H1 (cell line): Measurements from ENCODE around the gene TMPRSS15. TPM values are rescaled to one million over a fixed set of nuclear protein-coding genes. Genes with fewer than 3 reads are reported as not detected.

ENCODE experiments used
- CTCF ChIA-PET: fragments of 300-600 bp; sonication (Branson Sonifier 250); formaldehyde crosslinking; loops from one replicate; lab custom pipeline; 2021; ENCODE audit not compliant: partially characterized antibody; lab: Charles Lee
- POLR2A ChIA-PET: fragments of 300-600 bp; sonication (Branson Sonifier 250); formaldehyde crosslinking; loops from one replicate; lab custom pipeline; 2021; ENCODE audit warnings: inconsistent platforms; ENCODE audit not compliant: partially characterized antibody; lab: Charles Lee
- DNase-seq, 2 experiments: peaks; one replicate each; pipeline versions ENCODE4 v3.0.0 to v3.0.0-alpha.2; 2010 to 2022; ENCODE audit warnings: low spot score in 2 of 2, low read depth in 1 of 2, mixed read lengths in 1 of 2
- FAIRE-seq: peaks from 2 replicates; lab custom pipeline; 2011; peaks lifted over from hg19 to GRCh38; lab: Jason Lieb, UNC
- H2AFZ ChIP-seq: 2 replicates; pipeline ENCODE4 v1.8.1; 2012; ENCODE audit warnings: low read length, inconsistent platforms
- H2AK5ac ChIP-seq: 2 replicates; pipeline ENCODE4 v1.6.1; 2013; ENCODE audit warnings: low read depth, low read length
- H2BK120ac ChIP-seq: replicated peaks from 2 replicates; pipeline ENCODE3; 2013; ENCODE audit warnings: low read depth, low read length, inconsistent platforms
- H2BK12ac ChIP-seq: 2 replicates; pipeline ENCODE4 v1.6.1; 2013; ENCODE audit warnings: low read depth, low read length
- H2BK15ac ChIP-seq: 2 replicates; pipeline ENCODE4 v1.6.1; 2013; ENCODE audit warnings: low read length
- H2BK20ac ChIP-seq: 2 replicates; pipeline ENCODE4 v1.6.1; 2013; ENCODE audit warnings: low read length
- H2BK5ac ChIP-seq: 2 replicates; pipeline ENCODE4 v1.6.1; 2013; ENCODE audit warnings: low read depth, low read length
- H3K14ac ChIP-seq: 2 replicates; pipeline ENCODE4 v1.6.1; 2013; ENCODE audit warnings: inconsistent platforms; ENCODE audit not compliant: insufficient read length
- H3K18ac ChIP-seq: 2 replicates; pipeline ENCODE4 v1.6.1; 2013; ENCODE audit warnings: low read length; ENCODE audit errors: extremely low read depth
- H3K23ac ChIP-seq: 2 replicates; pipeline ENCODE4 v1.6.1; 2013; ENCODE audit warnings: inconsistent platforms; ENCODE audit not compliant: insufficient read length
- H3K23me2 ChIP-seq: 2 replicates; pipeline ENCODE4 v1.6.1; 2013; ENCODE audit warnings: low read depth, low read length
- H3K27ac ChIP-seq: 2 replicates; pipeline ENCODE4 v1.6.1; 2011; ENCODE audit warnings: low read depth, low read length, inconsistent platforms
- H3K27me3 ChIP-seq, 4 experiments: replicated peaks in 1 of 4; 1 replicate in 1 of 4; 2 replicates in 3 of 4; pipeline versions ENCODE4 v1.6.1 to v1.8.1; 2011 to 2013; ENCODE audit warnings: low read length in 3 of 4, mild to moderate bottlenecking in 3 of 4, inconsistent platforms in 2 of 4, mixed read lengths in 2 of 4, moderate library complexity in 1 of 4; ENCODE audit not compliant: control insufficient read depth in 3 of 4, insufficient read depth in 3 of 4; ENCODE audit errors: extremely low read depth in 1 of 4
- H3K36me3 ChIP-seq, 4 experiments: 2 replicates each; pipeline versions ENCODE4 v1.6.1 to v1.8.1; 2011 to 2013; ENCODE audit warnings: mild to moderate bottlenecking in 4 of 4, low read length in 3 of 4, moderate library complexity in 2 of 4, control low read depth in 1 of 4, inconsistent platforms in 1 of 4; ENCODE audit not compliant: insufficient read depth in 4 of 4, control insufficient read depth in 2 of 4
- H3K4ac ChIP-seq: replicated peaks from 2 replicates; pipeline ENCODE3; 2013; ENCODE audit warnings: low read length, low read depth, mixed read lengths, inconsistent platforms; ENCODE audit not compliant: insufficient read length
- H3K4me1 ChIP-seq, 4 experiments: replicated peaks in 1 of 4; 1 replicate in 1 of 4; 2 replicates in 3 of 4; pipeline versions ENCODE4 v1.6.1 to v1.8.1; 2011 to 2013; ENCODE audit warnings: low read length in 3 of 4, inconsistent platforms in 2 of 4, mixed read lengths in 1 of 4; ENCODE audit not compliant: insufficient read depth in 4 of 4, control insufficient read depth in 3 of 4
- H3K4me2 ChIP-seq, 2 experiments: 2 replicates each; pipeline versions ENCODE4 v1.6.1 to v1.8.1; 2011 to 2013; ENCODE audit warnings: low read depth in 2 of 2, low read length in 2 of 2, control low read depth in 1 of 2, inconsistent platforms in 1 of 2, mild to moderate bottlenecking in 1 of 2; ENCODE audit not compliant: insufficient read depth in 1 of 2
- H3K4me3 ChIP-seq, 4 experiments: fragments of 200-600, 300-600 bp in 1 of 4; sonication (generic), shearing (Covaris generic), sonication (Bioruptor Twin) in 1 of 4; 2 replicates each; pipeline versions ENCODE4 v1.5.1 to v1.8.1; 2011 to 2016; ENCODE audit warnings: low read length in 4 of 4, low read depth in 3 of 4, control low read depth in 2 of 4, inconsistent platforms in 2 of 4, mild to moderate bottlenecking in 2 of 4, mixed read lengths in 1 of 4, moderate library complexity in 1 of 4; ENCODE audit not compliant: insufficient read depth in 2 of 4; ENCODE audit errors: extremely low read depth in 1 of 4
- H3K56ac ChIP-seq: replicated peaks from 2 replicates; pipeline ENCODE3; 2013; ENCODE audit warnings: low read depth, mild to moderate bottlenecking, mixed read lengths, low read length, inconsistent platforms; ENCODE audit not compliant: insufficient read length
- H3K79me1 ChIP-seq: 2 replicates; pipeline ENCODE4 v1.6.1; 2013; ENCODE audit warnings: low read depth, low read length, control low read depth
- H3K79me2 ChIP-seq, 2 experiments: 2 replicates each; pipeline versions ENCODE4 v1.6.1 to v1.8.1; 2012 to 2013; ENCODE audit warnings: low read length in 2 of 2, mild to moderate bottlenecking in 2 of 2, inconsistent platforms in 1 of 2; ENCODE audit not compliant: insufficient read depth in 2 of 2, control insufficient read depth in 1 of 2
- H3K9ac ChIP-seq, 4 experiments: replicated peaks in 1 of 4; 1 replicate in 1 of 4; 2 replicates in 3 of 4; pipeline versions ENCODE4 v1.6.1 to v1.8.1; 2011 to 2013; ENCODE audit warnings: low read depth in 3 of 4, low read length in 3 of 4, control low read depth in 2 of 4, mild to moderate bottlenecking in 2 of 4, moderate library complexity in 2 of 4, inconsistent platforms in 1 of 4; ENCODE audit errors: extremely low read depth in 1 of 4
- H3K9me3 ChIP-seq, 2 experiments: 2 replicates each; pipeline versions ENCODE4 v1.6.1 to v1.8.1; 2012 to 2013; ENCODE audit warnings: mild to moderate bottlenecking in 2 of 2, moderate library complexity in 2 of 2, control low read depth in 1 of 2, inconsistent platforms in 1 of 2, low read depth in 1 of 2, low read length in 1 of 2, mixed read lengths in 1 of 2; ENCODE audit not compliant: insufficient read depth in 2 of 2
- H4K20me1 ChIP-seq, 2 experiments: replicated peaks in 1 of 2; 2 replicates each; pipeline versions ENCODE3 to v1.8.1; 2011 to 2013; ENCODE audit warnings: inconsistent platforms in 2 of 2, low read length in 2 of 2, mild to moderate bottlenecking in 1 of 2; ENCODE audit not compliant: insufficient read depth in 2 of 2, control insufficient read depth in 1 of 2
- H4K5ac ChIP-seq: 2 replicates; pipeline ENCODE4 v1.6.1; 2013; ENCODE audit warnings: low read length, low read depth, mixed read lengths, inconsistent platforms; ENCODE audit not compliant: insufficient read length
- H4K8ac ChIP-seq: 2 replicates; pipeline ENCODE4 v1.8.0; 2013; ENCODE audit warnings: mild to moderate bottlenecking, moderate library complexity, low read length, inconsistent platforms; ENCODE audit not compliant: insufficient read depth; ENCODE audit errors: extremely low read depth
- H4K91ac ChIP-seq: replicated peaks from 2 replicates; pipeline ENCODE3; 2013; ENCODE audit warnings: low read length, mixed read lengths, inconsistent platforms; ENCODE audit not compliant: insufficient read length
- CTBP2 ChIP-seq: IDR thresholded peaks from 2 replicates; pipeline ENCODE4 v1.7.0; 2011; ENCODE audit warnings: borderline replicate concordance, mild to moderate bottlenecking, moderate library complexity, mixed read lengths, low read length; ENCODE audit not compliant: insufficient read depth, insufficient read length
- WGBS, 2 experiments: shearing (Covaris generic) in 1 of 2; methylation state at CpG; one replicate each; pipeline versions ENCODE4 v1.1.6 to v1.1.7; 2013 to 2015; ENCODE audit warnings: low lambda C conversion rate in 2 of 2, mixed read lengths in 2 of 2, inconsistent platforms in 1 of 2, low coverage in 1 of 2, missing lambda C conversion rate in 1 of 2; ENCODE audit not compliant: insufficient replicate concordance in 2 of 2, insufficient coverage in 1 of 2, insufficient read length in 1 of 2; ENCODE audit errors: extremely low coverage in 1 of 2, missing lambda C conversion rate in 1 of 2; 5-methylcytosine and 5-hydroxymethylcytosine counted together
- polyA plus RNA-seq, 7 experiments: library from polyadenylated mRNA; depleted of rRNA in 3 of 7; stranded (reverse) in 5 of 7; unstranded in 2 of 7; fragments of >200 nt in 5 of 7; fragments of 200-250 nt in 2 of 7; gene quantifications; 1 replicate in 5 of 7; 2 replicates in 1 of 7; 4 replicates in 1 of 7; pipeline versions ENCODE4 v1.2.1 to v1.2.3, GENCODE V29; 2011 to 2013; ENCODE audit warnings: missing spikeins in 2 of 7, mixed read lengths in 2 of 7
- total RNA-seq: library from RNA; stranded (reverse); fragmentation: NEBNext Ultra II Directional; extraction: Animal tissue kit (Norgen Biotek cat#: 25700); gene quantifications from 2 replicates; pipeline ENCODE4 v1.2.1, GENCODE V29; 2021

The TMPRSS15 gene
- total and polyA plus RNA-seq, 2 of the 8 experiments (the other 6 are each of a cell fraction or from before 2014, with no cell fraction given) = not detected

DNA sequence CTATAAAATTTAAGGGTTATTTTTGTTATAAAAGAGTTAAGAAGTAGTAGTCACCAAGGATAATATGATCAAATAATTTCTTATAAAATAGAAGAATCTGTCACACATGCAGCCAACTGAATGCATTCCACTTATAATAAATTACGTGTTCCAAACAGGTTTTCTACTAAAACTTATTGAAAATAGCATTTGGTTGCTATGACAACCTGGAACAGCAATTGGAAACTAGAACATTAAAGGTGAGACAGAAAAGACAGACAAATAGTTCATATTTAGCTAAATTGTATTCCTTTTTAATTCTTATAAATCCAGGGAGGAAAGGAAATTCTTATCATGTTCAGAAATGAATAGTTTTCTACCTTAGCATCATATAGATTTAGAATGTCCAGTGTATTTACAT, 168.0 kb downstream of the TMPRSS15 start:
- H2BK20ac ChIP-seq = no peak overlapping the region
- H3K56ac ChIP-seq = no peak overlapping the region
- no peaks in the 10 kb centered on the region for H3K4me1 ChIP-seq
- H3K27me3 ChIP-seq = no peaks in the 10 kb centered on the region
- H2BK15ac ChIP-seq = no peak overlapping the region
- H4K5ac ChIP-seq = no peak overlapping the region
- DNase-seq = no peak
- no peak overlapping the region for H3K18ac ChIP-seq
- H2AK5ac ChIP-seq = no peak overlapping the region
- H2BK12ac ChIP-seq = no peak overlapping the region
- H3K9me3 ChIP-seq = peaks cover 0 to 4% of the 10 kb centered on the region in 2 experiments; a peak in 1 of 4 replicates
- no peak overlapping the region for H2BK120ac ChIP-seq
- no peaks in the 10 kb centered on the region for H3K36me3 ChIP-seq
- H3K79me2 ChIP-seq = no peaks in the 10 kb centered on the region
- no peak overlapping the region for H3K4me2 ChIP-seq
- H3K4ac ChIP-seq = no peak overlapping the region
- no peak for TF ChIP-seq CTBP2
- TF ChIP-seq, all 59 proteins: peak for 0
- Histone ChIP-seq H2AFZ (no peak overlapping the region), H3K27ac (no peak overlapping the region), H4K8ac (no peak overlapping the region), H3K9ac (no peak overlapping the region), H4K91ac (no peak overlapping the region), H3K4me3 (no peak overlapping the region), H2BK5ac (no peak overlapping the region), H3K14ac (no peak overlapping the region), H3K23ac (no peak overlapping the region), H3K79me1 (no peaks in the 10 kb centered on the region), H3K23me2 (no peaks in the 10 kb centered on the region), H4K20me1 (no peaks in the 10 kb centered on the region)
- WGBS, 2 experiments = 91% methylated on average over 1 of the region's 1 CpG; no CpG with 5 or more reads in 1 of the 2 experiments
- CTCF ChIA-PET = no interaction called here
- FAIRE-seq = no peak
- POLR2A ChIA-PET = no interaction called here
